HEK293 (cell line): ENCODE measurements around the gene KLHL29.

Source experiments
- CTCF ChIA-PET: fragments of 350-600 bp; formaldehyde crosslinking; extraction: SDS; loops from one replicate; lab custom pipeline; 2021; ENCODE audit warnings: antibody characterized with exemption; lab: Yijun Ruan, JAX
- POLR2A ChIA-PET: fragments of 300-600 bp; formaldehyde crosslinking; extraction: SDS; loops from one replicate; lab custom pipeline; 2020; ENCODE audit warnings: antibody characterized with exemption, inconsistent platforms; lab: Yijun Ruan, JAX
- H3K27ac ChIP-seq: fragments of 200-500 bp; sonication (Bioruptor generic); 2 replicates; pipeline ENCODE4 v1.5.1; 2014; ENCODE audit warnings: low read depth, low read length, control low read depth, inconsistent platforms; ENCODE audit errors: extremely low read depth
- H3K36me3 ChIP-seq, 2 experiments: fragments of 200-500 bp in 1 of 2; sonication (Bioruptor generic) in 1 of 2; 1 replicate in 1 of 2; 2 replicates in 1 of 2; pipeline ENCODE4 v1.5.1; 2014 to 2017; ENCODE audit warnings: inconsistent platforms in 2 of 2, low read length in 2 of 2; ENCODE audit not compliant: control insufficient read depth in 2 of 2, insufficient read depth in 1 of 2
- H3K4me1 ChIP-seq: fragments of 200-500 bp; sonication (Bioruptor generic); 2 replicates; pipeline ENCODE4 v1.5.1; 2014; ENCODE audit warnings: mild to moderate bottlenecking, low read length, inconsistent platforms; ENCODE audit not compliant: control insufficient read depth, insufficient read depth
- H3K4me3 ChIP-seq: 2 replicates; pipeline ENCODE4 v1.5.1; 2011; ENCODE audit warnings: low read depth, mild to moderate bottlenecking, control low read depth, low read length, moderate library complexity
- H3K9me3 ChIP-seq: fragments of 200-500 bp; sonication (Bioruptor generic); 2 replicates; pipeline ENCODE4 v1.5.1; 2014; ENCODE audit warnings: low read depth, low read length, inconsistent platforms; ENCODE audit not compliant: control insufficient read depth, insufficient read depth
- MEIS1 ChIP-seq: sonication (generic); formaldehyde crosslinking; IDR thresholded peaks from 2 replicates; pipeline ENCODE4 v1.8.1; 2022; ENCODE audit warnings: missing genetic modification reagents, mild to moderate bottlenecking, borderline replicate concordance
- RBAK ChIP-seq: fragments of 450-650 bp; formaldehyde crosslinking; IDR thresholded peaks from 2 replicates; pipeline ENCODE4 v1.5.1; 2016; ENCODE audit warnings: missing biosample characterization, missing genetic modification characterization
- ZBTB1 ChIP-seq: fragments of 450-650 bp; formaldehyde crosslinking; IDR thresholded peaks from 2 replicates; pipeline ENCODE4 v1.5.1; 2016; ENCODE audit warnings: missing biosample characterization, missing genetic modification characterization
- ZNF10 ChIP-seq: fragments of 450-650 bp; formaldehyde crosslinking; IDR thresholded peaks from 2 replicates; pipeline ENCODE4 v1.5.1; 2017; ENCODE audit warnings: missing biosample characterization, missing genetic modification characterization
- ZNF121 ChIP-seq: fragments of 450-650 bp; formaldehyde crosslinking; IDR thresholded peaks from 2 replicates; pipeline ENCODE4 v1.5.1; 2016; ENCODE audit warnings: missing biosample characterization, missing genetic modification characterization
- ZNF140 ChIP-seq: fragments of 450-650 bp; formaldehyde crosslinking; IDR thresholded peaks from 2 replicates; pipeline ENCODE4 v1.5.1; 2016; ENCODE audit warnings: missing biosample characterization, missing genetic modification characterization
- ZNF335 ChIP-seq: fragments of 450-650 bp; formaldehyde crosslinking; conservative IDR thresholded peaks from 2 replicates; pipeline ENCODE4 v1.5.1; 2016; ENCODE audit warnings: missing biosample characterization, missing genetic modification characterization
- ZNF341 ChIP-seq: fragments of 450-650 bp; formaldehyde crosslinking; IDR thresholded peaks from 2 replicates; pipeline ENCODE4; 2016; ENCODE audit warnings: low read depth, missing biosample characterization, missing genetic modification characterization
- ZNF416 ChIP-seq: fragments of 450-650 bp; formaldehyde crosslinking; IDR thresholded peaks from 2 replicates; pipeline ENCODE4 v1.5.1; 2016; ENCODE audit warnings: missing biosample characterization, missing genetic modification characterization
- ZNF555 ChIP-seq: fragments of 450-650 bp; formaldehyde crosslinking; conservative IDR thresholded peaks from 2 replicates; pipeline ENCODE4 v1.5.1; 2017; ENCODE audit warnings: missing biosample characterization, mild to moderate bottlenecking, missing genetic modification characterization, inconsistent platforms
- ZNF624 ChIP-seq: fragments of 450-650 bp; formaldehyde crosslinking; IDR thresholded peaks from 2 replicates; pipeline ENCODE4 v1.5.1; 2017; ENCODE audit warnings: missing biosample characterization, missing genetic modification characterization
- ZNF660 ChIP-seq: fragments of 450-650 bp; IDR thresholded peaks from 2 replicates; pipeline ENCODE4 v1.5.1; 2018; ENCODE audit warnings: missing biosample characterization, mild to moderate bottlenecking, missing genetic modification characterization
- ZNF843 ChIP-seq: fragments of 450-650 bp; formaldehyde crosslinking; IDR thresholded peaks from 2 replicates; pipeline ENCODE4 v1.5.1; 2016; ENCODE audit warnings: missing biosample characterization, missing genetic modification characterization
- TF ChIP-seq, protein P1 (sequence below): fragments of 450-650 bp; formaldehyde crosslinking; IDR thresholded peaks from 2 replicates; pipeline ENCODE4 v1.5.1; 2016; ENCODE audit warnings: missing biosample characterization, missing genetic modification characterization
- TF ChIP-seq, protein P2 (sequence below): fragments of 450-650 bp; formaldehyde crosslinking; IDR thresholded peaks from 2 replicates; pipeline ENCODE4 v1.5.1; 2016; ENCODE audit warnings: missing biosample characterization, missing genetic modification characterization, borderline replicate concordance
- TF ChIP-seq, protein P3 (sequence below): fragments of 450-650 bp; formaldehyde crosslinking; IDR thresholded peaks from 2 replicates; pipeline ENCODE4 v1.5.1; 2016; ENCODE audit warnings: missing biosample characterization, missing genetic modification characterization

The KLHL29 gene

DNA sequence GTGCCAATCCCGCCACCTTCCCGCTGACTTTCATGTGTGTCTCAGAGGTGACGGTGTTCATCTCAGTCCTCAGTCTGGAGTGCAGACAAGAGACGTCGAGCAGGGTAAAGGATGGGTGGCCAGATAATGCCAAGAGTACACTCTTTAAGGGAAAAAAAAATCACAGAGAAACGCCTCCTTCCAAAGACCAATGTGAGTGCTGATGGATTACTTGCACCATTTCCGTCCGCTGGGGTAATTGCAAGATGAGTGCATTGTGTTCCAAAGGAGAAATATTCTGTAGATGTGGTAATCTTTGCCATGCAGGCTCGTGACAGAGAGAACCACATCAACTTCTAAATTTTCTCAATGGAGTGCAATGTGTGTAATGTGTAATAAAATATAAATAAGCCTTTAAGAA is 81.0 kb downstream of the KLHL29 start (continued):
- TF ChIP-seq ZNF416 (no peak), ZNF140 (no peak), ZBTB1 (tag by site-specific recombination) (no peak), ZNF335 (tag by site-specific recombination) (no peak)

DNA sequence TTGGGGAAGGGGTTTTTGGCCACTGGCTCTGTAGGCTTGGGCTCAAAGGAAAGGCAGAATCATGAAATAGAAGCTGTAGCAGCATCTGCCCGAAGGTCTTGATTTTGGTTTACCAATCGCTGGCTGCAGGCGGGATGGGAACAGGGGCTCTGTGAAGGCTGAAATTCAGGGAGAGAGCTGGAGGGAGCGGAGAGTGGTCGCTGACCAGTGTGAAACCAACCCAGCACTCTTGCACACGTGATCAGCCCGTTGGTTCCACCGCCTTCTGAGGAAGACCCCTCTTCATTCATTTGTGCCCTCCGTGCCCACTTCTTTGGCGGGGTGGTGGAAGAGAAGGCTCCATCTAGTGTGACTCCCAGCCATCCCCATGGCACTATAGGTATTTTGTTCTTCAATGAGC is 82.6 kb downstream of the KLHL29 start:
- H3K4me1 ChIP-seq, result no peaks in the 10 kb centered on the region
- no peaks in the 10 kb centered on the region for H3K9me3 ChIP-seq
- ChIA-PET POLR2A (no interaction called here), CTCF (interaction anchor here (0.7 kb wide), 1 partner anchor 434 kb away, joined by 3 read pairs; no protein-coding TSS in a partner anchor)
- no peak overlapping the region for H3K4me3 ChIP-seq
- H3K36me3 ChIP-seq, result no peaks in the 10 kb centered on the region
- no peak overlapping the region for H3K27ac ChIP-seq
- no peak for TF ChIP-seq MEIS1 (CRISPR knock-in tag)
- TF ChIP-seq, protein P1, sequence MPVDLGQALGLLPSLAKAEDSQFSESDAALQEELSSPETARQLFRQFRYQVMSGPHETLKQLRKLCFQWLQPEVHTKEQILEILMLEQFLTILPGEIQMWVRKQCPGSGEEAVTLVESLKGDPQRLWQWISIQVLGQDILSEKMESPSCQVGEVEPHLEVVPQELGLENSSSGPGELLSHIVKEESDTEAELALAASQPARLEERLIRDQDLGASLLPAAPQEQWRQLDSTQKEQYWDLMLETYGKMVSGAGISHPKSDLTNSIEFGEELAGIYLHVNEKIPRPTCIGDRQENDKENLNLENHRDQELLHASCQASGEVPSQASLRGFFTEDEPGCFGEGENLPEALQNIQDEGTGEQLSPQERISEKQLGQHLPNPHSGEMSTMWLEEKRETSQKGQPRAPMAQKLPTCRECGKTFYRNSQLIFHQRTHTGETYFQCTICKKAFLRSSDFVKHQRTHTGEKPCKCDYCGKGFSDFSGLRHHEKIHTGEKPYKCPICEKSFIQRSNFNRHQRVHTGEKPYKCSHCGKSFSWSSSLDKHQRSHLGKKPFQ (tag by site-specific recombination), result no peak
- TF ChIP-seq, protein P2, sequence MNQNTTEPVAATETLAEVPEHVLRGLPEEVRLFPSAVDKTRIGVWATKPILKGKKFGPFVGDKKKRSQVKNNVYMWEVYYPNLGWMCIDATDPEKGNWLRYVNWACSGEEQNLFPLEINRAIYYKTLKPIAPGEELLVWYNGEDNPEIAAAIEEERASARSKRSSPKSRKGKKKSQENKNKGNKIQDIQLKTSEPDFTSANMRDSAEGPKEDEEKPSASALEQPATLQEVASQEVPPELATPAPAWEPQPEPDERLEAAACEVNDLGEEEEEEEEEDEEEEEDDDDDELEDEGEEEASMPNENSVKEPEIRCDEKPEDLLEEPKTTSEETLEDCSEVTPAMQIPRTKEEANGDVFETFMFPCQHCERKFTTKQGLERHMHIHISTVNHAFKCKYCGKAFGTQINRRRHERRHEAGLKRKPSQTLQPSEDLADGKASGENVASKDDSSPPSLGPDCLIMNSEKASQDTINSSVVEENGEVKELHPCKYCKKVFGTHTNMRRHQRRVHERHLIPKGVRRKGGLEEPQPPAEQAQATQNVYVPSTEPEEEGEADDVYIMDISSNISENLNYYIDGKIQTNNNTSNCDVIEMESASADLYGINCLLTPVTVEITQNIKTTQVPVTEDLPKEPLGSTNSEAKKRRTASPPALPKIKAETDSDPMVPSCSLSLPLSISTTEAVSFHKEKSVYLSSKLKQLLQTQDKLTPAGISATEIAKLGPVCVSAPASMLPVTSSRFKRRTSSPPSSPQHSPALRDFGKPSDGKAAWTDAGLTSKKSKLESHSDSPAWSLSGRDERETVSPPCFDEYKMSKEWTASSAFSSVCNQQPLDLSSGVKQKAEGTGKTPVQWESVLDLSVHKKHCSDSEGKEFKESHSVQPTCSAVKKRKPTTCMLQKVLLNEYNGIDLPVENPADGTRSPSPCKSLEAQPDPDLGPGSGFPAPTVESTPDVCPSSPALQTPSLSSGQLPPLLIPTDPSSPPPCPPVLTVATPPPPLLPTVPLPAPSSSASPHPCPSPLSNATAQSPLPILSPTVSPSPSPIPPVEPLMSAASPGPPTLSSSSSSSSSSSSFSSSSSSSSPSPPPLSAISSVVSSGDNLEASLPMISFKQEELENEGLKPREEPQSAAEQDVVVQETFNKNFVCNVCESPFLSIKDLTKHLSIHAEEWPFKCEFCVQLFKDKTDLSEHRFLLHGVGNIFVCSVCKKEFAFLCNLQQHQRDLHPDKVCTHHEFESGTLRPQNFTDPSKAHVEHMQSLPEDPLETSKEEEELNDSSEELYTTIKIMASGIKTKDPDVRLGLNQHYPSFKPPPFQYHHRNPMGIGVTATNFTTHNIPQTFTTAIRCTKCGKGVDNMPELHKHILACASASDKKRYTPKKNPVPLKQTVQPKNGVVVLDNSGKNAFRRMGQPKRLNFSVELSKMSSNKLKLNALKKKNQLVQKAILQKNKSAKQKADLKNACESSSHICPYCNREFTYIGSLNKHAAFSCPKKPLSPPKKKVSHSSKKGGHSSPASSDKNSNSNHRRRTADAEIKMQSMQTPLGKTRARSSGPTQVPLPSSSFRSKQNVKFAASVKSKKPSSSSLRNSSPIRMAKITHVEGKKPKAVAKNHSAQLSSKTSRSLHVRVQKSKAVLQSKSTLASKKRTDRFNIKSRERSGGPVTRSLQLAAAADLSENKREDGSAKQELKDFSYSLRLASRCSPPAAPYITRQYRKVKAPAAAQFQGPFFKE, result no peak

DNA sequence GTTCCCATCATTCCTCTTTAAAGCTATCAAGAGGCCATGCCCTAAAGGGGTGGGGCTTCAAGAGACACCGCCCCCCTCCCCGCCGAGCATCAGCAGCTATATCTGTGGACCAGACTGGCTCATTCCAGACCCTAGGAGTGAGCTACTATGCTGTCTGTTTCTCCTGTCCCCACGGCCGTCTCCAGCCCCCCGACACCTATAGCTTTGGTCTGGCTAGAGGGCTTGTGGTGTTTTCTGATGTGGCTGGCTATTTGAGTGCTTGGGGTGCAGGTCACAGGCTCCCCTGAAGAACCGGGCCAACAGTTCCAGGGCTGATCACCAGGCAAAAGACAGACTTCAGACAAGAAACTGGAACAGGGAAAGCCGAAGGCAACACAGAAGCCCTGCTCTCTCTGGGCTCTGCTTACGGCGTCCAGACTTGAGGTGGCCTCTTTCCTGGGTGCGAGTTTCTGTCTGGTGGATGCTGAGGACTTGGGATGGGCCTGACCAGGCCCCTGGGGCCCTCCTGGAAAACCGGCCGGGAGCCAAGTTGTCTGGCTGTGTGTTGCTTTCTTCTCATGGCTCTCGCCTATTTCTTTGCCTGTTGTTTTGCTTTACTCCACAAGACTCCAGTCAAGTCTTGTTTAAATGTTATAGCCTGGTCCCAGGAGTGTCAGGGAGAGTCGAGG is 83.6 kb downstream of the KLHL29 start:
- ChIA-PET POLR2A (no interaction called here), CTCF (interaction anchor here (0.7 kb wide), 1 partner anchor 433 kb away, joined by 3 read pairs; no protein-coding TSS in a partner anchor)
- Histone ChIP-seq H3K4me1 (no peaks in the 10 kb centered on the region), H3K27ac (no peak overlapping the region), H3K9me3 (no peaks in the 10 kb centered on the region), H3K36me3 (no peaks in the 10 kb centered on the region), H3K4me3 (no peak overlapping the region)
- TF ChIP-seq ZNF121, result no peak
- TF ChIP-seq, protein P3, sequence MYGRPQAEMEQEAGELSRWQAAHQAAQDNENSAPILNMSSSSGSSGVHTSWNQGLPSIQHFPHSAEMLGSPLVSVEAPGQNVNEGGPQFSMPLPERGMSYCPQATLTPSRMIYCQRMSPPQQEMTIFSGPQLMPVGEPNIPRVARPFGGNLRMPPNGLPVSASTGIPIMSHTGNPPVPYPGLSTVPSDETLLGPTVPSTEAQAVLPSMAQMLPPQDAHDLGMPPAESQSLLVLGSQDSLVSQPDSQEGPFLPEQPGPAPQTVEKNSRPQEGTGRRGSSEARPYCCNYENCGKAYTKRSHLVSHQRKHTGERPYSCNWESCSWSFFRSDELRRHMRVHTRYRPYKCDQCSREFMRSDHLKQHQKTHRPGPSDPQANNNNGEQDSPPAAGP (tag by site-specific recombination), result no peak
- TF ChIP-seq ZNF555 (tag by site-specific recombination), result no peak
- TF ChIP-seq ZNF10, result no peak
- no peak for TF ChIP-seq ZNF843
- TF ChIP-seq RBAK (tag by site-specific recombination), result no peak
- TF ChIP-seq ZNF341 (tag by site-specific recombination), result no peak
- no peak for TF ChIP-seq ZNF624
- no peak for TF ChIP-seq ZNF660 (tag by site-specific recombination)
